Measurements from ENCODE around the gene GRIA1.

The GRIA1 gene

GRCh38 chr5:153498516-153498915 lies 8.0 kb downstream of the GRIA1 start:
- DNase-seq (ENCODE audit: low read depth), result no peak

GRCh38 chr5:153500178-153500577 lies 9.7 kb downstream of the GRIA1 start:
- no peak for DNase-seq (ENCODE audit: low read depth)

- DNase-seq (ENCODE audit: low read depth), result no peak
These were observed 14.3 kb downstream of the GRIA1 start for GRCh38 chr5:153504726-153505125.

- no peak for DNase-seq (ENCODE audit: low read depth)
These were observed 18.2 kb downstream of the GRIA1 start for GRCh38 chr5:153508700-153509099.

GRCh38 chr5:153511622-153512021 lies 21.2 kb downstream of the GRIA1 start:
- DNase-seq (ENCODE audit: low read depth), result no peak

- DNase-seq (ENCODE audit: low read depth), result no peak
These were observed 22.7 kb downstream of the GRIA1 start for GRCh38 chr5:153513156-153513555.

- no peak for DNase-seq (ENCODE audit: low read depth)
These were observed 24.8 kb downstream of the GRIA1 start for GRCh38 chr5:153515301-153515700.

GRCh38 chr5:153516504-153517240 lies 26.2 kb downstream of the GRIA1 start:
- DNase-seq (ENCODE audit: low read depth), result no peak

GRCh38 chr5:153517241-153517611 lies 26.8 kb downstream of the GRIA1 start:
- no peak for DNase-seq (ENCODE audit: low read depth)

GRCh38 chr5:153520137-153520536 lies 29.7 kb downstream of the GRIA1 start:
- DNase-seq (ENCODE audit: low read depth), result no peak

- DNase-seq (ENCODE audit: low read depth), result no peak
These were observed 30.5 kb downstream of the GRIA1 start for GRCh38 chr5:153520952-153521351.

- no peak for DNase-seq (ENCODE audit: low read depth)
These were observed 32.7 kb downstream of the GRIA1 start for GRCh38 chr5:153523211-153523610.

GRCh38 chr5:153523831-153524230 lies 33.4 kb downstream of the GRIA1 start:
- no peak for DNase-seq (ENCODE audit: low read depth)

GRCh38 chr5:153525536-153525935 lies 35.1 kb downstream of the GRIA1 start:
- DNase-seq (ENCODE audit: low read depth), result no peak

GRCh38 chr5:153530357-153531143 lies 40.1 kb downstream of the GRIA1 start:
- DNase-seq (ENCODE audit: low read depth), result no peak

- DNase-seq (ENCODE audit: low read depth), result no peak
These were observed 43.1 kb downstream of the GRIA1 start for GRCh38 chr5:153533546-153533945.

- DNase-seq (ENCODE audit: low read depth), result no peak
These were observed 43.6 kb downstream of the GRIA1 start for GRCh38 chr5:153534102-153534501.

GRCh38 chr5:153537207-153537606 lies 46.7 kb downstream of the GRIA1 start:
- no peak for DNase-seq (ENCODE audit: low read depth)

GRCh38 chr5:153539983-153540382 lies 49.5 kb downstream of the GRIA1 start:
- no peak for DNase-seq (ENCODE audit: low read depth)

- no peak for DNase-seq (ENCODE audit: low read depth)
These were observed 52.1 kb downstream of the GRIA1 start for GRCh38 chr5:153542536-153542935.

GRCh38 chr5:153543288-153543687 lies 52.8 kb downstream of the GRIA1 start:
- no peak for DNase-seq (ENCODE audit: low read depth)

- no peak for DNase-seq (ENCODE audit: low read depth)
These were observed 53.5 kb downstream of the GRIA1 start for GRCh38 chr5:153543959-153544470.

GRCh38 chr5:153544706-153545105 lies 54.2 kb downstream of the GRIA1 start:
- DNase-seq (ENCODE audit: low read depth), result no peak
